HG03460 (cell line): ENCODE results near the gene VAMP1.
"Not testable (repeated sequence)": the region's sequence is repeated elsewhere in the genome, so short reads cannot be mapped to it uniquely, and the experiment has no call there.

Experiments
- ATAC-seq: cut with Tn5 transposase; IDR thresholded peaks from one replicate; pipeline ENCODE4 v1.9.1; 2021; ENCODE audit not compliant: unreplicated experiment

Gene VAMP1

GRCh38 chr12:6451348-6452244 is 18.9 kb downstream of the VAMP1 start, which contains the start of gene TAPBPL:
Gene TAPBPL (plus strand): TSS chr12:6452042. CDS start chr12:6452249, 207 bp downstream.
- peak; percentile 68 for ATAC-seq

- ATAC-seq = peak; percentile 10
These were observed 19.6 kb downstream of the VAMP1 start for GRCh38 chr12:6450869-6451347.

- no peak for ATAC-seq
These were observed 20.2 kb downstream of the VAMP1 start for GRCh38 chr12:6450091-6450868.

DNA sequence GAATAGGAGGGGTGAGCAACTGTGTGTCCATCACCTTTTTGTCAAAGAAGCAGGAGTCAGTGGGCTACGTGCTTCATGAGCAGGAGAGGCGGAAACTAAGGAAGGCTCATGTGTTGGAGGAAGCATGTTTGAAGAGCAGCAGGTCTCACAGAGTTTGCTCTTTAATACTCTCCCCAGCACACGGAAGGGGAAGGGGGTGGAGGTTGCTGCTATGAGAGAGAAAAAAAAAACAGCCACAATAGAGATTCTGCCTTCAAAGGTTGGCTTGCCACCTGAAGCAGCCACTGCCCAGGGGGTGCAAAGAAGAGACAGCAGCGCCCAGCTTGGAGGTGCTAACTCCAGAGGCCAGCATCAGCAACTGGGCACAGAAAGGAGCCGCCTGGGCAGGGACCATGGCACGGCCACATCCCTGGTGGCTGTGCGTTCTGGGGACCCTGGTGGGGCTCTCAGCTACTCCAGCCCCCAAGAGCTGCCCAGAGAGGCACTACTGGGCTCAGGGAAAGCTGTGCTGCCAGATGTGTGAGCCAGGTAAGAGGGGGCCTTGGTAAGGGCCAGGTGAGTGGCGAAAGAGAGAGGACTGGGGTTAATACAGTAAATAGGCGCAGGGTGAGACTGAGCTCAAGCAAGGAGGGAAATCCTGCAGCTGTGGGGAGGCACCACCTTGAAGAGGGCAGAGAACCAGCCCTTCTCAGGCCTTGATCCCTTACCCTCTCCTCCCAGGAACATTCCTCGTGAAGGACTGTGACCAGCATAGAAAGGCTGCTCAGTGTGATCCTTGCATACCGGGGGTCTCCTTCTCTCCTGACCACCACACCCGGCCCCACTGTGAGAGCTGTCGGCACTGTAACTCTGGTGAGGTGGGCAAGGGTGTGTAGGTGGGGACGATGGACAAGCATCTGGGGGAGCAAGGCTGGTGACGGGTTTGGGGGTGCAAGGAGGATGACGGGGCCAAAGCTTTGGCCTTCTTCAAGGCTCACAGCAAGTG is 25.5 kb downstream of the VAMP1 start, which contains the start of gene CD27:
CD27 (plus strand) TSS at position 252 of the 985 bp plus-strand sequence; CDS start at position 393, 141 bp downstream.
- no peak for ATAC-seq

DNA sequence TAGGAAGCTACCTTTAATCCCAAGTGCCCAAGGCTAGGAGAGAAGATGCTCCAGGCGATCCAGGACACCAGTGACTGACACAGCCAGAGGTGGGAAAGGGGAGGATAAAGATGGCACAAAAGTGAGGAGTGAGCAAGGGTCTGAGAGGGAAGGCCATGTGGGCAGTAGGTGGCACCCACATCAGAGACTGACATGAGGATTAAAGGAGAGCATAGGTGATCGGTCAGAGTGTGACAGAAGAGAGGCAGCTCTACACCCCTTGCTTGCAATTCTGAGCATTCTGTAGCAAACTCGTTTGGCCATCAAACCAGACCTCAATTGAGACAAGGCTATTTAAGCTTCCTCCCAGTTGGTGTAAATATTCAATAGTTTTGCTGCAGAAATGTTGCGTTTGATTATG is 26.4 kb downstream of the VAMP1 start:
- no peak for ATAC-seq

DNA sequence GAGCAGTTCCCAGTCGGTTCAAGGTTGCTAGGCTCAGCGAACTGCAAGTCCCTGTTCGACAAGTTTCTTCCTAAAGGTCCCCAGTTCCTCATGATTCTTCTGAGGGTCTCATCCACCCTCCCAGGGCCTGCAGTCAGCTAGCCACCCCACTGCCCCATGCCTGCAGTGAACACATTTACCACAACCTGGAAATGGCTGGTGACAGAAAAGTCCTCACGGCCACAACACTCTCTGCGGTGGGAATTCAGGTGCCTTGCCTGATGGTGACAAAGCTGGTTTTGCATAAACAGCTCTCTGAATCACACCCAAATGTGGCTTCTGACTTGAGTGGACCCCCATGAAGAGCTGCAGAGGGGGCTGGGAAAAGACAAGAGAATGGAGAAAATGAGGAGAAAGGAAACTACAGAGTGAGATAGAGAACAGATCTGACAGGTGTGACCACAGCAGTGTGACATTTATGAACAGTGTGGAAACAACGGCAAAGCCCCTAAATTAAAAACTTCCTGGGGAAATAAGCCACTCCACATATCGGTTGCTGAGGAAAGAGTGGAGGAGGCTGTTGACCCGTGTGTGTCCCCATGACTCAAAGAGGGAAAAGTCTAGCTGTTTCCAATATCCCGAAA is 27.0 kb downstream of the VAMP1 start:
- no peak for ATAC-seq

DNA sequence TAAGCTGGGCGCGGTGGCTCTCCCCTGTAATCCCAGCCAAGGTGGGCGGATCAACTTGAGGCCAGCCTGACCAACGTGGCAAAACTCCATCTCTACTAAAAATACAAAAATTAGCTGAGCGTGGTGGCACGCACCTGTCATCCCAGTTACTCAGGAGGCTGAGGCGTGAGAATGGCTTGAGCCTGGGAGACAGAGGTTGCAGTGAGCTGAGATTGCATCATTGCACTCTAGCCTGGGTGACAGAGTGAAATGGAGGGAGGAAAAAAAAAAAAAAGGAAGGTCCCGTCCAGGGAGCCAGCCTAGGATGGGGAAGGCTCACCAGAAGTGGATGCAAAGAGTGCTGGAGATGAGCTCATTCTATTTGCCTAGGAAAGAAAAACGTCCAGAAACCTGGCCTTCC is 27.6 kb downstream of the VAMP1 start:
- ATAC-seq = no peak

GRCh38 chr12:6440391-6440790 is 30.1 kb downstream of the VAMP1 start:
- ATAC-seq = no peak

DNA sequence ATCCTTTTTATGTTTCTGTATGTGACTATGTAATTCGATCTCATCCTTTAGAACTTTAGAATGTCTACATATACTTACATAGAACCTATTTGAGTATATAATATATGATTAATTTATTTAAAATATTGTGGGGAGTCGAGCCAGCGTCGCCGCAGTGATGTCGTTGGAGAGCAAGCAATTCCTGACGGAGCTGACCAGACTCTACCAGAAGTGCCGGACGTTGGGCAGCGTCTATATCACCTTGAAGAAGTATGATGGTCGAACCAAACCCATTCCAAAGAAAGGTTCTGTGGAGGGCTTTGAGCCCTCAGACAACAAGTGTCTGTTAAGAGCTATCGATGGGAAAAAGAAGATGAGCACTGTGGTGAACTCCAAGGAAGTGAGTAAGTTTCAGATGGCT is 32.1 kb downstream of the VAMP1 start:
- no peak for ATAC-seq

DNA sequence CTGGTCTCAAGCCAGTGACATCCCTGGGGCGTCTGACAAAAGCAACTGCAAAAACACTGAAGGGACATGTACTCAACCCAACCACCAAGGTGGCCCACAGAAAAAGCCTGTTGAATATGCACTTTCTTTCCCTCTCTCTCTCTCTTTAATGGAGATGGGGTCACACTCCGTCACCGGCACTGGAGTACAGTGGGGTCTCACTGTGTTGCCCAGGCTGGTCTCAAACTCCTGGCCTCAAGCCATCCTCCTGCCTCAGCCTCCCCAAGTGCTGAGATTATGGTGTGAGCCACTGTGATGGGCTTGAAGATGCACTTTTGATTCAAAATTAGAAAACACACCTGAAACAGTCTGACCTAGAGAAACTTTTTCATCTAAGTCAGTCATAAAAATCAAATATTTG is 32.9 kb downstream of the VAMP1 start:
- ATAC-seq = no peak

GRCh38 chr12:6435961-6436715 is 34.3 kb downstream of the VAMP1 start:
- ATAC-seq = no peak

DNA sequence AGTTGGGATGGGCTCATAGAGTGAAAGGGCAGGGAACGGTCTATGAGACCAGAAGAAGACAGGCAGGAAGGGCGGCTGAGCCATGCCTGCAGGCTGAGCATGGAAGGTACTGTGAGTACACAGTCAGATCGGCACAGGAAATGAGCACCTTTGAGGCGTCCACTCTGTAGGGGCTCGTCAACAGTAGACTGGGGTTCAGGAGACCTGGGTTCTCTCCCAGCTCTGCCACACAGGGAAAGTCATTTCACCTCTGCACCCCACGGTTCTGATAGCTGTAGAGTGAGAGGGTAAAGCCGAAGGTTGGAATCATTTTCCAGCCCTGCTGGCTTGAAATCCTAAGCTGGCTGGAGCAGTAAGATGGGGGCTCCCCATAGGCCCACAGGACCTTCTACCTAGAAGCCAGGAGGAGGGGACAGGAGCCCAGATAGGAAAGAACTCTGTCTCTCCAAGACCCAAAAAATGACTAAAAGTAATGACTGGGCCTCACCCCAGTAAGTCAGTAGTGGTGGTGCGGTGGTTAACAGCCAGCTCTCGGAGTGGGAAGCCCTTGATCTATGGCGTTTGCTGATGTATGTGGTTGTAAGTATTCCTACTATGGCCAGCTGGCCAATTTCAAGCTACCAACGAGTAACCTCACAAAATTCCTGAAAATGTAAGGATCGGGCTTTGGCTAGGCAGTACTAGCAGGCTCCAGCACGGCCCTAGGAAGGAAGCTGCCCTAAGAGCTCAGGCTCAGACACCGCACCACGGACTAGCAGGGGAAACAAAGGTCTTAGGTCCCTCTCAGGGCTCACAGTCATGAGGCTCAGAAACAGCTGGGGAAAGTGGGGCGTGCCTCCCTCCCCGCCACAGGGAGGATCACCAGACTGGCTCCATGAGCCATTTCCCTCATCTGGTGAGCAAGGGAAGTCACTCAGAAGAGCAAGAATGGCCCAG is 36.0 kb downstream of the VAMP1 start:
- ATAC-seq = no peak

DNA sequence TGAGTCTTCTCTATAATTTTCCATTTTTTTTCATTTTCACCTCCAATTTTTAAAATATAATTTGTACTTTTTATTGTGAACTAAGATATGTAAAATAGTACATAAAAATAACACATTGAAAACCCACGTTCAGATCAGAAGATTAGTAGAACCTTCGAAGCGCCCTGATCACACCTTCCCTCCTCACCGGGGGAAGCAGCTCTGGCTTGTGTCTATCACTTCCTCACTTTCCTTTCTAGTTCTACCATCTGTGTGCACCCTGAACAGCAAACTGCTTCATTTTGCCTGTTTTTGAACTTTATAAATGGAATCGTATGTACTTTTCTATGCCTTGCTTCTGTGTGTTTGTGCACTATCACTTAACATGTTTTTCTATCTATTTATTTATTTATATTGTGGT is 37.5 kb downstream of the VAMP1 start:
- ATAC-seq = no peak

GRCh38 chr12:6430124-6430989 is 40.1 kb downstream of the VAMP1 start:
- no peak for ATAC-seq

DNA sequence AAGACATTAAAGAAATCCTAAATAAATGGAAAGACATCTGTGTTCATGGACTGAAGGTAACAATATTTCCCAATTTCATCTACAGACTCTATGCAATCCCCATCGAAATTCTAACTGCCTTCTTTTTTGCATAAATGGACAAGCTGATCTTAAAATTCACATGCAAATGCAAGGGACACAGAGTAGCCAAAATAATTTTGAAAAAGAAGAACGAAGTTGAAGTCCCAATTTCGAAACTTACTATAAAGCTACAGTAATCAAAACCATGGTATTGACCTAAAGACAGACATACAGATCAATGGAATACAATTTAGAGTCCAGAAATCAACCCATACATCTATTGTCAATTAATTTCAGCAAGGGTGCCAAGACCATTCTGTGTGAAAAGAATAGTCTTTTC is 42.2 kb downstream of the VAMP1 start:
- no peak for ATAC-seq

DNA sequence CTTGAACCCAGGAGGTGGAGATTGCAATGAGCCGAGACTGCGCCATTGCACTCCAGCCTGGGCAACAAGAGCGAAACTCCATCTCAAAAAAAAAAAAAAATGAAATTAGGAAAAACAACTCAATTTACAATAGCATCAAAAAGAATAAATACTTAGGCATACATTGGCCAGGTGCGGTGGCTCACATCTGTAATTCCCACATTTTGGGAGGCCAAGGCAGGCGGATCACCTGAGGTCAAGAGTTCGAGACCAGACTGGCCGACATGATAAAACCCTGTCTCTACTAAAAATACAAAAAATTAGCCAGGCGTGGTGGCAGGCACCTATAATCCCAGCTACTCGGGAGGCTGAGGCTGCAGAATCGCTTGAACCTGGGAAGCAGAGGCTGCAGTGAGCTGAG is 42.7 kb downstream of the VAMP1 start:
- ATAC-seq = not testable (repeated sequence)
